ENCODE data around the gene FBXO34. TPM values are rescaled to one million over a fixed set of nuclear protein-coding genes. Genes with fewer than 3 reads are reported as not detected.

Gene FBXO34
- total and polyA plus RNA-seq, 9 of the 15 experiments (the other 6 are each of a cell fraction or from before 2014, with no cell fraction given), result 6.3 to 24.9 (median 16.2) TPM

GRCh38 chr14:55383541-55384140, 112.4 kb downstream of the FBXO34 start (continued):
- no peak for TF ChIP-seq U2AF2 (optimal IDR thresholded peaks at IDR 0.05; ENCODE audit: low read depth, low read length)
- TF ChIP-seq KHSRP (IDR thresholded peaks at IDR 0.05), result 0 out of 2 replicates have a peak, but pooled peaks have one; percentile 32
- no peak for TF ChIP-seq CEBPB (tag; IDR thresholded peaks at IDR 0.05)
- TF ChIP-seq ZHX1 (conservative IDR thresholded peaks at IDR 0.05; ENCODE audit: low read length), result no peak
- TF ChIP-seq SMAD4 (CRISPR knock-in tag; conservative IDR thresholded peaks at IDR 0.05), result peak; percentile 80
- TF ChIP-seq HSF4 (CRISPR knock-in tag; IDR thresholded peaks at IDR 0.05; ENCODE audit: borderline replicate concordance), result no peak; the same call in 1 of the 2 replicates
- no peak for TF ChIP-seq STAT6 (CRISPR knock-in tag; IDR thresholded peaks at IDR 0.05)
- TF ChIP-seq HMGN3 (IDR thresholded peaks at IDR 0.05; ENCODE audit: borderline replicate concordance, extremely low read depth, insufficient read length, low read depth, low read length), result peak; percentile 83
- peak; percentile 28; the same call in 1 of the 2 replicates for TF ChIP-seq L3MBTL2 (IDR thresholded peaks at IDR 0.05)
- no peak for TF ChIP-seq IRF2 (CRISPR knock-in tag; IDR thresholded peaks at IDR 0.05)
- no peak for TF ChIP-seq CUX1 (CRISPR knock-in tag; IDR thresholded peaks at IDR 0.05)
- TF ChIP-seq ZFP91 (CRISPR knock-in tag; IDR thresholded peaks at IDR 0.05), result no peak
- no peak for TF ChIP-seq ELF1 (tag; IDR thresholded peaks at IDR 0.05)
- TF ChIP-seq ZNF668 (CRISPR knock-in tag; IDR thresholded peaks at IDR 0.05), result no peak
- TF ChIP-seq HOXB6 (CRISPR knock-in tag; IDR thresholded peaks at IDR 0.05; ENCODE audit: borderline replicate concordance), result no peak
- TF ChIP-seq FUS (optimal IDR thresholded peaks at IDR 0.05; ENCODE audit: low read depth, low read length), result no peak
